SK-N-DZ (cell line): ENCODE data around the gene ZC3H13.
"Not testable (repeated sequence)": the region's sequence is repeated elsewhere in the genome, so short reads cannot be mapped to it uniquely, and the experiment has no call there.

ENCODE experiments used
- DNase-seq: peaks from one replicate; pipeline ENCODE4 v3.0.0-alpha.2; 2015; ENCODE audit warnings: low spot score

ZC3H13 gene

DNA sequence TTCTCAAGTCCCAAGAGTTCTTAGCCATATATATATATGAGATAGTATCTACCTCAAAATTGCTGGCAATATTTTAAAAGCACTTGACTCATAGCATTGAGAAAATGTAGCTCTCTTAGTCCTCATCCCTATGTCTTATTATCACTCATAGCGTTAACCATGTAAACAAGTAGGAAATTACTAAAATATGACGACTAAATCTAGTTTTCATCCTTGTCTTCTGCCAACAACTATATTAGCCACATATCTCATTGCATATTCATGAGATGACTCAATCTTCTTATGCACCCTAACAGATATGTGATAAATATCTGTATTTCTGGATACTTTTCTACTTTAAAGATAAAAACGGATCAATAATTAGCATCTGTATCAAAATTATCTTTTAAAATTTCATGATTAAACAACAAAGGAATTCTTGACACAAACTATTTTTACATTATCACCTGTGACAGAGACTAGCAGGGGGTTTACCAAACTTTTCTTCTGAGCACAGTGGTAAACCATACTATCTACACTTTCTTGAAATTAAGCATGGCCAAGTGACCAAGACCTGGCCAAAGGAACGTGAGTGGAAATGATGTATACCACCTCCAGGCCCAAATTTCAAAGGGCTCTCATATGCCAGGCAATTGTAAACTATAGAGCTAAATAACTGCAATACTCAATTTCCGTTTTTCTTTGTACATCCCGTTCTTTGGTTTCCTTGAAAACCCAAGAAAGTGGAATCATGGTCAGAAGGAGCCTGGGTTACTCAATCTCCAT lies 45.7 kb downstream of the ZC3H13 start:
- no peak for DNase-seq

DNA sequence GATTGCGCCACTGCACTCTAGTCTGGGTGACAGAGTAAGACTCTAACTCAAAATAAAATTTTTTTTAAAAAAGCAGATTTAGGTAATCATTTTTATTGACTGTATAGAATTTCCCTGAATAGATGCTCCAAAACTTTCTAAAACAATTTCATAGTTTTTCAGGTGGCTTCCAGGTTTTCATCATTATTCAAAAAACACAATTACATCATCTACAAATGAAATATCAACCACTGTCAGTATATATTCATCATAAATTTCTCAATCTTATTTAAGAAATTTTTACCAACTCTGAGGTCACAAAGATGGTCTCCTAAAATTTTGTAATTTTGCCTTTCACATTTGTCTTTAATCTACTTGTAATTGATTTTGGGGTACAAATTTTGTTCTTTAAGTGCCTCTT lies 48.1 kb downstream of the ZC3H13 start:
- DNase-seq: no peak

DNA sequence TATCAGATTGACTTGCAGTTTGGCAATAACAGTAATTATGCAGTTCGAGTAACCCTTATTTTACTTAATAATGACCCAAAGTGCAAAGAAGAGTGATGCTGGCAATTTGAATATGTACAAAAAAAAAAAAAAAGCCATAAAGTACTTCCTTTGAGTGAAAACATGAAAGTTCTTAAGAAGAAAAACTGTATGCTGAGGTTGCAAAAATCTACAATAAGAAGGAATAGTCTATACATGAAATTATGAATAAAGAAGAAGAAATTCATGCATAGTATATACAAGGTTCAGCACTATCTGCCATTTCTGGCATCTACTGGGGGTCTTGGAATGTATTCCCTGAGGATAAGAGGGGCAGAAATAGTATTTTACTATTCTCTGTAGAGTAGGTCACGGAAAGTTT lies 55.9 kb downstream of the ZC3H13 start:
- DNase-seq: no peak

DNA sequence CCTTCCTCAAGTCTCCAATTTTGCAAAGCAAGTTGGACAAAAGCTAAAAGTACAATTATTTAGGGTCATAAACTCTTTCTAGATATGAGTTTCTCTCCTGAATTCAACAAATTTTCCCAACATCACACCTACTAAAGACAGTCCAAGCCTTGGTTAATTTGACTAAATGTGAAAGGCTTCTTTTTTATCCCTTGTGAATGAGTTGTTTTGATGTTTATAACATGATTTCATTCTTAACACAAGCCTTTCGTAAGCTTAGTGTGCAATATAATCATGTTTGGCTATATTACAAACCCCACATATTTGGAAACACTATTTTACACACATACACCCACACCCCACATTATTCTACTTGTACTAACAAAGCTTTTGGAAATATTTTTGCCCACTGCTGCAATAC lies 57.3 kb downstream of the ZC3H13 start:
- no peak for DNase-seq

GRCh38 chr13:45994752-45995151 lies 57.8 kb downstream of the ZC3H13 start:
- DNase-seq: no peak

DNA sequence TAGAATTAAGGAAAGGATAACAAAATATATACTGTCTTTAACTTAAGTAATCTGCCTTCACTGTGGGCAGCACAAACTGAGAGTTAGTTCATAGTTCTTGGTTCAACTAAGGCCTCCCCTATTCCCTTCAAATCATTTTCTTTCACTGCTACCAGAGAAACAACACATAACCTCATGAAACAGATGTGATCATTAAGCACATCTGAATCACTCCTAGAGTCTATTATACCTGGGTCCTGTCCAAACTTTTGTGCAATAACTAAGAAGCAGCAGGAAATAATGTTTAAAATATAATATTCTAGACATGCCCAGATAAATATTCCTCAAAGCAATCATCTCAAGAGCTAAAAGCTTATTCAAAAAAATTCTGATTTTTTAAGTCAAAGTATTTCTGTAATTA lies 62.9 kb downstream of the ZC3H13 start:
- DNase-seq: no peak

- DNase-seq: not testable (repeated sequence)
Observed at GRCh38 chr13:45981127-45981526, 71.4 kb downstream of the ZC3H13 start.

DNA sequence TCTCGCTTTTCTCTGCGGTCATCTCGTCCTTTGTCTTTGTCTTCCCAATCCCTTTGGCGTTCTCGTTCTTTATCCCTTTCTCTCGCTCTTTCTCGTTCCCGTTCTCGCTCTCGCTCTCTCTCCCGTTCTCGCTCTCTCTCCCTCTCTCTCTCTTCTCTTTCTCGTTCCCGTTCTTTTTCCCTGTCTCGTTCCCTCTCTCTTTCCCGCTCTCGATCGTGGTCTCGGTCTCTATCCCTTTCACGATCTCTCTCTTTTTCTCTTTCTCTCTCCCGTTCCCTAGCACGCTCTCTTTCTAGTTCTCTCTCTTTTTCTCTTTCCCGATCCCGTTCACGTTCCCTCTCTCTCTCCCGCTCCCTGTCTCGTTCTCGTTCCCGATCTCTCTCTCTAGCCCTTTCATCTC lies 77.2 kb downstream of the ZC3H13 start:
- DNase-seq: no peak

GRCh38 chr13:45974500-45974899 lies 78.0 kb downstream of the ZC3H13 start:
- DNase-seq: no peak

- DNase-seq: no peak
Observed at GRCh38 chr13:45967589-45967988, 85.0 kb downstream of the ZC3H13 start.

GRCh38 chr13:45966715-45967114 lies 85.8 kb downstream of the ZC3H13 start:
- DNase-seq: no peak

DNA sequence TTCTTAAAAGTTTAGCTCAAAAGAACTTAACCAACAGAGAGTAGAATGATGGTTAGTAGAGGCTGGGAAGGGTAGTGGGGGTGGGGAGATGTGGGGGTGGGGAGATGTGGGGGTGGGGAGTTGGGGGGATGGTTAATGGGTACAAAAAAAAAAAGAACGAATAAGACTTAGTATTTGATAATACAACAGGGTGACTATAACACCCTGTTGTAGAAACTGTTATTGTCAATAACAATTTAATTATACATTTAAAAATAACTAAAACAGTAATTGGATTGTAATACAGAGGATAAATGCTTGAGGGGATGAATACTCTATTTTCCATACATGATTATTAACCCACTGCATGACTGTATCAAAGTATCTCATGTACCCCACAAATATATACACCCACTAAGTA lies 91.1 kb downstream of the ZC3H13 start:
- DNase-seq: no peak

GRCh38 chr13:45954836-45955800 lies 97.4 kb downstream of the ZC3H13 start:
- DNase-seq: no peak

DNA sequence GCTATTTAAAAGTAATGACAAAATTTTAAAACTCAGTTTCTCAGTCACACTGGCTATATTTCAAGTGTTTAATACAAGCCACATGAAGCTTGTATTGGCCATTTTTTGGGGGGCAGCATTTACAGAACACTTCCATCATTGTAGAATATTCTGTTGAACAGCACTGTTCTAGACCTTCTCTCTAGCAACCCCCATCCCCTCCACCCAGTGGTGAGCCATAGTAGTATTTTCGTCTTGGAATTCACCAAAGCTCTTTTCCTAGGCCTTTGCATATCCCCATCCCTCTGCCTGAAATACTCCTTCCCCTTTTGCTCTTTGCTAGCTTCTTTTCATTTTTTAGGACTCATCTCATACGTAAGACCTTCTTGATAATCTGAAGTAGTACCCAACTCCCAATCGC lies 99.5 kb downstream of the ZC3H13 start:
- no peak for DNase-seq

- DNase-seq: no peak
Observed at GRCh38 chr13:45951724-45952123, 100.8 kb downstream of the ZC3H13 start.

GRCh38 chr13:45951166-45951565 lies 101.4 kb downstream of the ZC3H13 start:
- no peak for DNase-seq

DNA sequence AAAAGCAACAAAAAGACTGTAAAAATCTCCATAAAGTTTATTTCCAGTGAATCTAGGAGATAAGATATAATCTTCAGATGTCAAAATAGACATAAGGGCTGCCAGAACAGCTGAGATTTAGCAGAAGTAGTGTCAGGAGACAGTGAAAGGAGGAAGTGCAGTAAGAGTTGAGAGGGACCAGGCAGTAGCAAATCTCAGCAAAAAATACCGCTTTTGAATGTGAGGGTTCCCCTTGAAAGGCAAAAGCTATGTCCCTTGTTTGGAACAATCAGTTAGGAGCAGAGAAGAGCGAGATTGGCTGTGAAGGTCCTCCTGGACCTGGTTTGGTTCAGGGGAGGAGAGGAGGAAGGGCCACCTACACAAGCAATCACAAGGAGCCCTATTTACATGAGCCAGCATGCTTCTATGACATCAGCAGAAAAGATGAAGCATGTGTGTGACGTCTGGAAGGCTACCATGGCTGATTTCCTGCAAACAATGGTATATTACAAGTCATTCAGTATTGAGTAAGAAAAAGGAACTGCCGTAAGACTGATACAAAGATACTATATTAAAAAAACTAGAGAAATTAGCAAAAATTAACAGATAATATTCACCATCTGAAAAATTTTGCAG lies 102.1 kb downstream of the ZC3H13 start:
- no peak for DNase-seq

GRCh38 chr13:45949161-45949560 lies 103.4 kb downstream of the ZC3H13 start:
- no peak for DNase-seq

DNA sequence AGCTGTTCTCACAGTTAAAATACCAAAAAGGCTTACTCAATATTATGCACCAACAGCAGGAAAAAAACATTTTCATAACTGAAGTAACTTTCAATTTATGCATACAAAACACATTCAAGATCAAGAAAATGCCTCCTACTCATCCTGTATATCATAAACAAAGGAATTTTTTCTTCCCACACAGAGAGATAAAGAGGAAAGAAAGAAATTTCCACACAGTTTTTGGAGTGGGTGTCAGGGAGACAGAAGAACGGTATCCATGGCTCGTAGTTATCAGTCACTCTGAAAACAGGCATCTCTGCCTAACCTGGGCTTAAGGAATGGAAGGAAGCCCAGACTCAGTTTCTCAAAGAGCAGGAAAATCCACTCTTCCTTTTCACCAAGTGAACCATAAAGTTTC lies 108.6 kb downstream of the ZC3H13 start:
- no peak for DNase-seq

- DNase-seq: no peak
Observed at GRCh38 chr13:45943120-45943519, 109.4 kb downstream of the ZC3H13 start.

DNA sequence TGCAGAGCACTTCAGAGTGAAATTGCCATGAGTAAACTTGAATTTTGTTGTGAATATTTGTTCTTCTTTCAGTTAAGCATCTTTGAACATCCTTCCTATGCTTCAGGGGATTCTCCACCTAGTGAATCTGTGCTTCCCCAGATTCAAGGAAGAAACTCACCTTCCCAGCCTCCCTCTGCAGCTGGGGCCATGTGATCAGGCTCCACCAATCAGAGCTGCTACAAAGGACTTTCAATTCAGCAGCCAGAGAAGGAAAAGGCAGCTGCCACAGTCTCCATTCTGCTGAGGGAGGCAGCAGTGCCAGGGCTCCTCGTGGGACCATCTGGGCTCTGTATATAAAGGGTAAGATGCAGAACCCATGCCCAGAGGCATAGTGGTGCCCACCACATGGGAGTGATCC lies 111.3 kb downstream of the ZC3H13 start:
- DNase-seq: peak; percentile 37

GRCh38 chr13:45940061-45940460 lies 112.5 kb downstream of the ZC3H13 start:
- DNase-seq: no peak
